Neuron (in vitro differentiated cells): ENCODE measurements around the gene ADRM1.

Experiments
- H2AFZ ChIP-seq: one replicate; pipeline ENCODE4 v1.6.1; 2013; ENCODE audit warnings: low read depth, mild to moderate bottlenecking, inconsistent platforms, low read length, moderate library complexity
- H3K27me3 ChIP-seq: one replicate; pipeline ENCODE4 v1.6.1; 2013; ENCODE audit warnings: low read length; ENCODE audit not compliant: insufficient read depth
- H3K36me3 ChIP-seq: one replicate; pipeline ENCODE4 v1.6.1; 2013; ENCODE audit warnings: low read length; ENCODE audit not compliant: insufficient read depth
- H3K4me1 ChIP-seq: one replicate; pipeline ENCODE4 v1.6.1; 2013; ENCODE audit warnings: low read length; ENCODE audit not compliant: insufficient read depth
- H3K4me3 ChIP-seq: 2 replicates; pipeline ENCODE4 v1.5.1; 2013; ENCODE audit warnings: mild to moderate bottlenecking, low read length, moderate library complexity
- H3K9me3 ChIP-seq: one replicate; pipeline ENCODE4 v1.6.1; 2013; ENCODE audit warnings: low read length

The ADRM1 gene

GRCh38 chr20:62329389-62330377 lies 26.9 kb downstream of the ADRM1 start:
- H3K4me1 ChIP-seq = no peaks in the 10 kb centered on the region
- no peaks in the 10 kb centered on the region for H3K9me3 ChIP-seq
- H3K27me3 ChIP-seq = no peaks in the 10 kb centered on the region
- no peak overlapping the region for H3K4me3 ChIP-seq
- no peak overlapping the region for H2AFZ ChIP-seq
- peaks cover 81% of the 10 kb centered on the region for H3K36me3 ChIP-seq

- H3K9me3 ChIP-seq = no peaks in the 10 kb centered on the region
- peaks cover 73% of the 10 kb centered on the region for H3K36me3 ChIP-seq
- no peak overlapping the region for H3K4me3 ChIP-seq
- H3K4me1 ChIP-seq = no peaks in the 10 kb centered on the region
- H2AFZ ChIP-seq = no peak overlapping the region
- no peaks in the 10 kb centered on the region for H3K27me3 ChIP-seq
Observed at GRCh38 chr20:62330576-62331317, 27.9 kb downstream of the ADRM1 start.

GRCh38 chr20:62331347-62331746 lies 28.6 kb downstream of the ADRM1 start:
- no peaks in the 10 kb centered on the region for H3K4me1 ChIP-seq
- no peak overlapping the region for H2AFZ ChIP-seq
- H3K4me3 ChIP-seq = no peak overlapping the region
- H3K36me3 ChIP-seq = peaks cover 70% of the 10 kb centered on the region
- no peaks in the 10 kb centered on the region for H3K9me3 ChIP-seq
- H3K27me3 ChIP-seq = no peaks in the 10 kb centered on the region

- Histone ChIP-seq H2AFZ (no peak overlapping the region), H3K4me3 (no peak overlapping the region), H3K9me3 (no peaks in the 10 kb centered on the region), H3K4me1 (no peaks in the 10 kb centered on the region), H3K36me3 (peaks cover 67% of the 10 kb centered on the region), H3K27me3 (no peaks in the 10 kb centered on the region)
Observed at GRCh38 chr20:62332421-62332820, 29.6 kb downstream of the ADRM1 start.

- Histone ChIP-seq H3K36me3 (peaks cover 67% of the 10 kb centered on the region), H2AFZ (no peak overlapping the region), H3K9me3 (no peaks in the 10 kb centered on the region), H3K27me3 (no peaks in the 10 kb centered on the region), H3K4me1 (no peaks in the 10 kb centered on the region), H3K4me3 (no peak overlapping the region)
Observed at GRCh38 chr20:62332989-62333819, 30.4 kb downstream of the ADRM1 start.

- no peaks in the 10 kb centered on the region for H3K4me1 ChIP-seq
Observed at GRCh38 chr20:62333820-62334595, 31.2 kb downstream of the ADRM1 start.

GRCh38 chr20:62334881-62335280 lies 32.1 kb downstream of the ADRM1 start:
- no peaks in the 10 kb centered on the region for H3K4me1 ChIP-seq
- H3K9me3 ChIP-seq = no peaks in the 10 kb centered on the region
- H3K36me3 ChIP-seq = peaks cover 55% of the 10 kb centered on the region
- no peaks in the 10 kb centered on the region for H3K27me3 ChIP-seq
- no peak overlapping the region for H3K4me3 ChIP-seq
- no peak overlapping the region for H2AFZ ChIP-seq

More at GRCh38 chr20:62333820-62334595, 31.2 kb downstream of the ADRM1 start:
- Histone ChIP-seq H3K36me3 (peaks cover 62% of the 10 kb centered on the region), H3K4me3 (no peak overlapping the region), H3K27me3 (no peaks in the 10 kb centered on the region), H3K9me3 (no peaks in the 10 kb centered on the region), H2AFZ (no peak overlapping the region)

- Histone ChIP-seq H3K36me3 (peaks cover 54% of the 10 kb centered on the region), H3K4me1 (no peaks in the 10 kb centered on the region), H3K9me3 (no peaks in the 10 kb centered on the region), H3K4me3 (no peak overlapping the region), H2AFZ (no peak overlapping the region), H3K27me3 (no peaks in the 10 kb centered on the region)
Observed at GRCh38 chr20:62335532-62335931, 32.7 kb downstream of the ADRM1 start.

- H3K36me3 ChIP-seq = peaks cover 50% of the 10 kb centered on the region
- H3K27me3 ChIP-seq = no peaks in the 10 kb centered on the region
- peaks cover 2% of the 10 kb centered on the region for H3K9me3 ChIP-seq
- H3K4me1 ChIP-seq = no peaks in the 10 kb centered on the region
- H3K4me3 ChIP-seq = no peak overlapping the region
- no peak overlapping the region for H2AFZ ChIP-seq
Observed at GRCh38 chr20:62336329-62336728, 33.5 kb downstream of the ADRM1 start.

GRCh38 chr20:62336775-62337557 lies 34.2 kb downstream of the ADRM1 start:
- Histone ChIP-seq H3K27me3 (no peaks in the 10 kb centered on the region), H3K36me3 (peaks cover 45% of the 10 kb centered on the region), H2AFZ (no peak overlapping the region), H3K9me3 (peaks cover 2% of the 10 kb centered on the region), H3K4me3 (no peak overlapping the region), H3K4me1 (no peaks in the 10 kb centered on the region)

- Histone ChIP-seq H2AFZ (no peak overlapping the region), H3K4me3 (no peak overlapping the region), H3K9me3 (peaks cover 2% of the 10 kb centered on the region), H3K4me1 (no peaks in the 10 kb centered on the region), H3K27me3 (no peaks in the 10 kb centered on the region), H3K36me3 (peaks cover 38% of the 10 kb centered on the region)
Observed at GRCh38 chr20:62337558-62338293, 34.9 kb downstream of the ADRM1 start.
